SKM-1 (cell line): ENCODE measurements around the gene NUTM2B.
"Not testable (repeated sequence)": the region's sequence is repeated elsewhere in the genome, so short reads cannot be mapped to it uniquely, and the experiment has no call there.

ENCODE experiments used
- DNase-seq: peaks from one replicate; lab custom pipeline; 2025; ENCODE audit not compliant: unreplicated experiment; lab: John Stamatoyannopoulos, UW

The NUTM2B gene

GRCh38 chr10:79744844-79745243 is 41.8 kb downstream of the NUTM2B start:
- not testable (repeated sequence) for DNase-seq

GRCh38 chr10:79748510-79748909 is 45.5 kb downstream of the NUTM2B start:
- DNase-seq = not testable (repeated sequence)

- not testable (repeated sequence) for DNase-seq
These were observed 50.6 kb downstream of the NUTM2B start for GRCh38 chr10:79753601-79754000.

GRCh38 chr10:79758297-79758993 is 55.4 kb downstream of the NUTM2B start:
- DNase-seq = not testable (repeated sequence)
